Stomach (tissue), 4 donors: Measurements from ENCODE around the gene CTNNA1.

Experiments used
- CTCF ChIP-seq, 7 experiments: fragments of 450-650 bp in 4 of 7; fragments of 200-600 bp in 3 of 7; sonication (generic) in 3 of 7; IDR thresholded peaks; one replicate each; pipeline ENCODE4 v1.5.1; 2016 to 2019; ENCODE audit warnings: antibody characterized with exemption in 7 of 7, control low read depth in 2 of 7, mild to moderate bottlenecking in 1 of 7
- EP300 ChIP-seq: sonication (generic); formaldehyde crosslinking; IDR thresholded peaks from one replicate; pipeline ENCODE4 v1.6.1; 2017; ENCODE audit warnings: antibody characterized with exemption
- POLR2A ChIP-seq, 4 donors: fragments of 450-650 bp; IDR thresholded peaks; one replicate each; pipeline ENCODE4 v1.6.1; 2016; ENCODE audit warnings: antibody characterized with exemption in 4 of 4, control low read depth in 2 of 4, mild to moderate bottlenecking in 1 of 4, moderate library complexity in 1 of 4
- POLR2AphosphoS5 ChIP-seq, 3 donors: sonication (generic); formaldehyde crosslinking; IDR thresholded peaks; one replicate each; pipeline ENCODE4 v1.6.1; 2016; ENCODE audit warnings: antibody characterized with exemption in 3 of 3

GRCh38 chr5:138807182-138807581 lies 54.0 kb downstream of the CTNNA1 start:
- no peak for TF ChIP-seq POLR2A (IDR thresholded peaks at IDR 0.05)
- TF ChIP-seq CTCF (IDR thresholded peaks at IDR 0.05), result no peak
- TF ChIP-seq POLR2AphosphoS5 (IDR thresholded peaks at IDR 0.05), result no peak
- TF ChIP-seq EP300, result no peak
